CD14-positive monocyte (primary cell): Measurements from ENCODE around the gene UGT1A9. TPM values are rescaled to one million over a fixed set of nuclear protein-coding genes. Genes with fewer than 3 reads are reported as not detected.

Source experiments
- DNase-seq, 3 donors: peaks; one replicate each; pipeline ENCODE4 v3.0.0-alpha.2; 2011 to 2022
- H2AFZ ChIP-seq: 2 replicates; pipeline ENCODE4 v1.6.0; 2012; ENCODE audit warnings: mild to moderate bottlenecking, low read depth, low read length, inconsistent platforms; ENCODE audit not compliant: insufficient read depth, poor library complexity, severe bottlenecking
- H3K27ac ChIP-seq, 2 donors: 1 replicate in 1 of 2; 2 replicates in 1 of 2; pipeline ENCODE4 v1.5.1; 2012 to 2013; ENCODE audit warnings: low read length in 2 of 2, control low read depth in 1 of 2, inconsistent platforms in 1 of 2, low read depth in 1 of 2, mild to moderate bottlenecking in 1 of 2
- H3K27me3 ChIP-seq, 2 donors: one replicate each; pipeline versions ENCODE4 v1.6.0 to v1.6.1; 2011 to 2013; ENCODE audit warnings: low read length in 2 of 2; ENCODE audit not compliant: control insufficient read depth in 2 of 2, insufficient read depth in 2 of 2
- H3K36me3 ChIP-seq, 2 donors: replicated peaks in 1 of 2; 1 replicate in 1 of 2; 2 replicates in 1 of 2; pipeline versions ENCODE4 v1.5.1 to v1.6.1; 2012 to 2013; ENCODE audit warnings: low read length in 2 of 2, control low read depth in 1 of 2, inconsistent platforms in 1 of 2, mild to moderate bottlenecking in 1 of 2; ENCODE audit not compliant: insufficient read depth in 2 of 2, control insufficient read depth in 1 of 2
- H3K4me1 ChIP-seq, 2 donors: 1 replicate in 1 of 2; 2 replicates in 1 of 2; pipeline versions ENCODE4 v1.5.1 to v1.6.1; 2012 to 2013; ENCODE audit warnings: low read length in 2 of 2, control low read depth in 1 of 2, inconsistent platforms in 1 of 2, mild to moderate bottlenecking in 1 of 2, moderate library complexity in 1 of 2; ENCODE audit not compliant: insufficient read depth in 2 of 2, control insufficient read depth in 1 of 2
- H3K4me2 ChIP-seq: replicated peaks from 2 replicates; pipeline ENCODE3; 2012; ENCODE audit warnings: low read length, moderate library complexity, mild to moderate bottlenecking; ENCODE audit not compliant: poor library complexity, severe bottlenecking; ENCODE audit errors: extremely low read depth
- H3K4me3 ChIP-seq, 3 experiments: fragments of 200-600 bp in 1 of 3; sonication (generic) in 1 of 3; replicated peaks in 1 of 3; 1 replicate in 2 of 3; 2 replicates in 1 of 3; pipeline ENCODE4 v1.5.1; 2011 to 2013; ENCODE audit warnings: low read length in 3 of 3, mild to moderate bottlenecking in 3 of 3, control low read depth in 2 of 3, low read depth in 2 of 3, inconsistent platforms in 1 of 3, moderate library complexity in 1 of 3
- H3K79me2 ChIP-seq: 2 replicates; pipeline ENCODE4 v1.6.0; 2012; ENCODE audit warnings: mild to moderate bottlenecking, control low read depth, inconsistent platforms, low read length, moderate library complexity; ENCODE audit not compliant: insufficient read depth
- H3K9ac ChIP-seq: 2 replicates; pipeline ENCODE4 v1.6.0; 2017; ENCODE audit warnings: low read length, mild to moderate bottlenecking; ENCODE audit not compliant: insufficient read depth, poor library complexity, severe bottlenecking
- H3K9me3 ChIP-seq, 2 donors: replicated peaks in 1 of 2; 1 replicate in 1 of 2; 2 replicates in 1 of 2; pipeline versions ENCODE4 v1.5.1 to v1.6.1; 2012 to 2013; ENCODE audit warnings: low read length in 2 of 2, control low read depth in 1 of 2; ENCODE audit not compliant: control insufficient read depth in 1 of 2, insufficient read depth in 1 of 2
- H4K20me1 ChIP-seq: 2 replicates; pipeline ENCODE4 v1.6.0; 2012; ENCODE audit warnings: mild to moderate bottlenecking, low read length, control low read depth, moderate library complexity; ENCODE audit not compliant: insufficient read depth
- H3K27ac Mint-ChIP-seq, 7 donors: one replicate each; pipeline ENCODE4 v1.8.0; 2020; ENCODE audit warnings: mild to moderate bottlenecking in 7 of 7, mixed read lengths in 7 of 7, moderate library complexity in 6 of 7, inconsistent platforms in 2 of 7
- H3K27me3 Mint-ChIP-seq, 3 donors: one replicate each; pipeline ENCODE4 v1.8.0; 2021 to 2022; ENCODE audit warnings: low read depth in 3 of 3, mild to moderate bottlenecking in 3 of 3, mixed read lengths in 3 of 3, moderate library complexity in 3 of 3, inconsistent platforms in 1 of 3
- H3K36me3 Mint-ChIP-seq, 2 donors: one replicate each; pipeline ENCODE4 v1.8.0; 2020; ENCODE audit warnings: mixed read lengths in 2 of 2, inconsistent platforms in 1 of 2, mild to moderate bottlenecking in 1 of 2
- H3K4me1 Mint-ChIP-seq: one replicate; pipeline ENCODE4 v1.8.0; 2020; ENCODE audit warnings: mild to moderate bottlenecking, mixed read lengths
- H3K4me3 Mint-ChIP-seq, 2 donors: one replicate each; pipeline ENCODE4 v1.8.0; 2020; ENCODE audit warnings: mild to moderate bottlenecking in 2 of 2, mixed read lengths in 2 of 2, moderate library complexity in 1 of 2
- H3K9me3 Mint-ChIP-seq, 7 donors: one replicate each; pipeline ENCODE4 v1.8.0; 2020 to 2022; ENCODE audit warnings: mixed read lengths in 7 of 7, mild to moderate bottlenecking in 6 of 7, moderate library complexity in 6 of 7, inconsistent platforms in 2 of 7
- CTCF ChIP-seq: fragments of 200-600 bp; IDR thresholded peaks from one replicate; pipeline ENCODE4 v1.8.0; 2022; ENCODE audit warnings: antibody characterized with exemption, mild to moderate bottlenecking
- WGBS: methylation state at CpG from one replicate; pipeline ENCODE4 v1.1.5; 2013; ENCODE audit warnings: missing lambda C conversion rate; ENCODE audit not compliant: insufficient coverage; 5-methylcytosine and 5-hydroxymethylcytosine counted together
- intact Hi-C, 2 donors: fragments of 100-400 bp; cut with micrococcal nuclease; formaldehyde crosslinking; loops; one replicate each; pipeline versions ENCODE4 v1.15.0 to v1.15.1; 2023
- polyA plus RNA-seq, 3 donors: library from polyadenylated mRNA; depleted of rRNA in 1 of 3; unstranded in 2 of 3; stranded (reverse) in 1 of 3; fragments of 300-500 nt in 2 of 3; fragments of >200 nt in 1 of 3; fragmentation: Illumina TruSeq in 2 of 3; gene quantifications; 1 replicate in 2 of 3; 2 replicates in 1 of 3; pipeline ENCODE4 v1.2.3, GENCODE V29; 2012 to 2021

Gene UGT1A9
- polyA plus RNA-seq, 3 donors: not detected

GRCh38 chr2:233756429-233757081 lies 84.9 kb downstream of the UGT1A9 start:
- no peak overlapping the region for H3K9ac ChIP-seq
- H4K20me1 ChIP-seq: no peaks in the 10 kb centered on the region
- intact Hi-C loops: no loop called here
- no peaks in the 10 kb centered on the region for H3K27me3 ChIP-seq
- no peaks in the 10 kb centered on the region for H3K79me2 ChIP-seq
- no peak overlapping the region for H3K4me3 ChIP-seq
- no peak overlapping the region for H3K4me3 Mint-ChIP-seq
- H3K27ac ChIP-seq: no peak overlapping the region
- WGBS: 90% methylated on average over 2 of the region's 7 CpGs
- H2AFZ ChIP-seq: no peak overlapping the region
- peaks cover 0 to 4% of the 10 kb centered on the region in 2 donors for H3K9me3 ChIP-seq
- H3K4me1 Mint-ChIP-seq: no peaks in the 10 kb centered on the region
- no peaks in the 10 kb centered on the region for H3K4me1 ChIP-seq
- H3K36me3 Mint-ChIP-seq: no peaks in the 10 kb centered on the region
- H3K4me2 ChIP-seq: no peak overlapping the region
- no peak for DNase-seq
- H3K27ac Mint-ChIP-seq: no peak overlapping the region
- H3K27me3 Mint-ChIP-seq: peaks cover 0 to 2% (median 1%) of the 10 kb centered on the region in 3 donors
- H3K9me3 Mint-ChIP-seq: peaks cover 1 to 13% (median 5%) of the 10 kb centered on the region in 7 donors
- no peak for TF ChIP-seq CTCF
- H3K36me3 ChIP-seq: no peaks in the 10 kb centered on the region

DNA sequence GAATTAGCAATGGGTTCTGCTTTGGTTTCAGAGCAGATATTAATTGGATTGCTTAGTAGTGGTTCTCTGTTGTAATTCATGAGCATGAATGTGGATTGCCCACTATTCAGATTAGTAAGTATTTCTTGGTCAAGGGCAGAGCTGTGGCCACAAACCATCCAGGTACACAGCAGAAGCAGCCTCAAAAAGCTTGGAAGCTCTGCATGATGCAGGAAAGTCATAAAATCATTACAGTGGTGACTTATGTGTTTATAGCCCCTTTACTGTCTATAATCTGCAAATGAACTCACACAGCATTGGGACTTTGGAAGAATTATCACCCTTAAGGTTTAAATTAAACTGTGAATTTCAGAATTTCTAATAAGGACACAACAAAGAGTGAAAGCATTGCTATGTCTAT lies 86.4 kb downstream of the UGT1A9 start:
- H3K9ac ChIP-seq: no peak overlapping the region
- Mint-ChIP-seq H3K27me3 (peaks cover 0 to 2% (median 0%) of the 10 kb centered on the region in 3 donors), H3K4me3 (no peak overlapping the region), H3K9me3 (peaks cover 0 to 7% (median 4%) of the 10 kb centered on the region in 7 donors), H3K27ac (no peak overlapping the region), H3K4me1 (no peaks in the 10 kb centered on the region), H3K36me3 (no peaks in the 10 kb centered on the region)
- H3K27ac ChIP-seq: no peak overlapping the region
- no peaks in the 10 kb centered on the region for H3K27me3 ChIP-seq
- no peak overlapping the region for H3K4me2 ChIP-seq
- no peak for TF ChIP-seq CTCF
- H3K79me2 ChIP-seq: no peaks in the 10 kb centered on the region
- peaks cover 0 to 4% of the 10 kb centered on the region in 2 donors for H3K9me3 ChIP-seq
- H3K4me3 ChIP-seq: no peak overlapping the region
- intact Hi-C loops: no loop called here
- DNase-seq: no peak
- H2AFZ ChIP-seq: no peak overlapping the region
- no peaks in the 10 kb centered on the region for H3K4me1 ChIP-seq
- H4K20me1 ChIP-seq: no peaks in the 10 kb centered on the region
- no peaks in the 10 kb centered on the region for H3K36me3 ChIP-seq
